Panc1 (cell line): ENCODE results near the gene PROM1. TPM values are rescaled to one million over a fixed set of nuclear protein-coding genes. Genes with fewer than 3 reads are reported as not detected.

Source experiments
- ATAC-seq: fragments of 200-7000 bp; cut with Tn5 transposase; 2 replicates; pipeline ENCODE4 v1.9.1; 2020; ENCODE audit warnings: mild to moderate bottlenecking, moderate library complexity
- BruUV-seq: library from RNA; stranded (reverse); fragments of 400-500 nt; replicated peaks from 2 replicates; lab custom pipeline; 2021; lab: Mats Ljungman, UMichigan
- CTCF ChIA-PET: fragments of 300-600 bp; sonication (Branson Sonifier 250); formaldehyde crosslinking; loops from one replicate; lab custom pipeline; 2022; ENCODE audit warnings: antibody characterized with exemption; lab: Charles Lee
- POLR2A ChIA-PET: fragments of 300-600 bp; sonication (Branson Sonifier 250); formaldehyde crosslinking; loops from one replicate; lab custom pipeline; 2022; ENCODE audit warnings: antibody characterized with exemption; lab: Charles Lee
- DNase-seq: peaks from one replicate; pipeline ENCODE4 v3.0.0-alpha.2; 2010; ENCODE audit warnings: low read depth, low spot score
- H3K27ac ChIP-seq: 2 replicates; pipeline ENCODE4 v1.5.1; 2011; ENCODE audit warnings: mild to moderate bottlenecking, low read length, inconsistent platforms
- H3K27me3 ChIP-seq: fragments of 200-500 bp; sonication (Bioruptor generic); 2 replicates; pipeline ENCODE4 v1.6.0; 2014; ENCODE audit warnings: low read length, inconsistent platforms; ENCODE audit not compliant: control insufficient read depth, insufficient read depth
- H3K36me3 ChIP-seq: fragments of 200-500 bp; sonication (Bioruptor generic); 2 replicates; pipeline ENCODE4 v1.5.1; 2014; ENCODE audit warnings: inconsistent platforms, mild to moderate bottlenecking, low read length, moderate library complexity; ENCODE audit not compliant: control insufficient read depth, insufficient read depth
- H3K4me1 ChIP-seq: 2 replicates; pipeline ENCODE4 v1.5.1; 2011; ENCODE audit warnings: inconsistent platforms, mild to moderate bottlenecking, low read length, moderate library complexity; ENCODE audit not compliant: control insufficient read depth, insufficient read depth
- H3K4me3 ChIP-seq, 2 experiments: 2 replicates each; pipeline ENCODE4 v1.5.1; 2011 to 2012; ENCODE audit warnings: low read depth in 2 of 2, low read length in 2 of 2, mild to moderate bottlenecking in 2 of 2, inconsistent platforms in 1 of 2, moderate library complexity in 1 of 2
- H3K9me3 ChIP-seq: fragments of 200-500 bp; sonication (Bioruptor generic); 2 replicates; pipeline ENCODE4 v1.5.1; 2014; ENCODE audit warnings: low read depth, mild to moderate bottlenecking, inconsistent platforms, low read length, moderate library complexity; ENCODE audit not compliant: control insufficient read depth, insufficient read depth
- POLR2AphosphoS5 ChIP-seq: IDR thresholded peaks from 2 replicates; pipeline ENCODE4 v1.6.1; 2012; ENCODE audit warnings: mild to moderate bottlenecking, low read depth, low read length, moderate library complexity
- SIN3A ChIP-seq: IDR thresholded peaks from 2 replicates; pipeline ENCODE4 v1.6.1; 2012; ENCODE audit warnings: low read depth, mild to moderate bottlenecking, low read length, moderate library complexity, borderline replicate concordance; ENCODE audit not compliant: insufficient read depth
- TCF7L2 ChIP-seq: IDR thresholded peaks from 2 replicates; pipeline ENCODE4 v1.6.1; 2011; ENCODE audit warnings: mild to moderate bottlenecking, low read depth, low read length, inconsistent platforms
- in situ Hi-C: cut with HindIII; loops from 2 replicates; pipeline ENCODE4 v1.10.0; 2016; ENCODE audit warnings: low sequenced_read_pairs, low pct_unique_long_range_greater_than_20kb
- intact Hi-C: fragments of 100-400 bp; cut with micrococcal nuclease; formaldehyde crosslinking; loops from one replicate; pipeline ENCODE4 v1.10.0; 2022; ENCODE audit not compliant: unreplicated experiment
- total RNA-seq: library from RNA; stranded (reverse); gene quantifications from one replicate; pipeline ENCODE4 v1.2.1, GENCODE V29; 2021; ENCODE audit not compliant: unreplicated experiment
- TF ChIP-seq, protein P1 (sequence below), 2 experiments: IDR thresholded peaks; 2 replicates each; pipeline ENCODE4 v1.6.1; 2011 to 2012; ENCODE audit warnings: low read depth in 2 of 2, control low read depth in 1 of 2, low read length in 1 of 2, mild to moderate bottlenecking in 1 of 2, moderate library complexity in 1 of 2; ENCODE audit not compliant: insufficient read depth in 1 of 2
- TF ChIP-seq, protein P2 (sequence below): fragments of 450-650 bp; IDR thresholded peaks from 2 replicates; pipeline ENCODE4 v1.5.1; 2017; ENCODE audit warnings: mild to moderate bottlenecking

The PROM1 gene
- total RNA-seq, 1 experiment from 2014 or later: 0.18 TPM

DNA sequence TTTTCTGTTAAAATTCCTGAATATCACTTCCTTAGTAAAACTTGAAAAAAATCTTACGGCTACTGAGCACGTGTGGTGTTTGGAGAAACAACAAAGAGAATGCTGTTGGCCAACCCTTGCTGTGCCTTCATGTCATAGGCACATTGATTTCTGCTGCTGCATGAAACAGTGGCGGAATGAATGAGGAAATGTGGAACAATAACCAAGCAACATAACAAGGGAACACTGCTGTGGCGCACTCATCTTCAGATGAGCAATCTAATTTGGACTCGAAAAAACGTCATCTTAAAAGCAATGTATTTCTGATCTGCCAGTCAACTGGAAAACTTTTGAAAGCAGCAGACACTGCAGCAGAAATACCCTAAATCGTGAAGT lies 51.4 kb downstream of the PROM1 start:
- H3K9me3 ChIP-seq: no peaks in the 10 kb centered on the region
- ChIA-PET CTCF (no interaction called here), POLR2A (no interaction called here)
- no peak overlapping the region for H3K27ac ChIP-seq
- DNase-seq (no peak), ATAC-seq (no peak)
- H3K36me3 ChIP-seq: no peaks in the 10 kb centered on the region
- TF ChIP-seq SIN3A: no peak
- TF ChIP-seq POLR2AphosphoS5: no peak
- TF ChIP-seq, protein P1, sequence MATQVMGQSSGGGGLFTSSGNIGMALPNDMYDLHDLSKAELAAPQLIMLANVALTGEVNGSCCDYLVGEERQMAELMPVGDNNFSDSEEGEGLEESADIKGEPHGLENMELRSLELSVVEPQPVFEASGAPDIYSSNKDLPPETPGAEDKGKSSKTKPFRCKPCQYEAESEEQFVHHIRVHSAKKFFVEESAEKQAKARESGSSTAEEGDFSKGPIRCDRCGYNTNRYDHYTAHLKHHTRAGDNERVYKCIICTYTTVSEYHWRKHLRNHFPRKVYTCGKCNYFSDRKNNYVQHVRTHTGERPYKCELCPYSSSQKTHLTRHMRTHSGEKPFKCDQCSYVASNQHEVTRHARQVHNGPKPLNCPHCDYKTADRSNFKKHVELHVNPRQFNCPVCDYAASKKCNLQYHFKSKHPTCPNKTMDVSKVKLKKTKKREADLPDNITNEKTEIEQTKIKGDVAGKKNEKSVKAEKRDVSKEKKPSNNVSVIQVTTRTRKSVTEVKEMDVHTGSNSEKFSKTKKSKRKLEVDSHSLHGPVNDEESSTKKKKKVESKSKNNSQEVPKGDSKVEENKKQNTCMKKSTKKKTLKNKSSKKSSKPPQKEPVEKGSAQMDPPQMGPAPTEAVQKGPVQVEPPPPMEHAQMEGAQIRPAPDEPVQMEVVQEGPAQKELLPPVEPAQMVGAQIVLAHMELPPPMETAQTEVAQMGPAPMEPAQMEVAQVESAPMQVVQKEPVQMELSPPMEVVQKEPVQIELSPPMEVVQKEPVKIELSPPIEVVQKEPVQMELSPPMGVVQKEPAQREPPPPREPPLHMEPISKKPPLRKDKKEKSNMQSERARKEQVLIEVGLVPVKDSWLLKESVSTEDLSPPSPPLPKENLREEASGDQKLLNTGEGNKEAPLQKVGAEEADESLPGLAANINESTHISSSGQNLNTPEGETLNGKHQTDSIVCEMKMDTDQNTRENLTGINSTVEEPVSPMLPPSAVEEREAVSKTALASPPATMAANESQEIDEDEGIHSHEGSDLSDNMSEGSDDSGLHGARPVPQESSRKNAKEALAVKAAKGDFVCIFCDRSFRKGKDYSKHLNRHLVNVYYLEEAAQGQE (IDR thresholded peaks at IDR 0.05; ENCODE audit: insufficient read depth in 1 of 2, low read depth in 2 of 2, low read length in 1 of 2): no peak
- TF ChIP-seq, protein P2, sequence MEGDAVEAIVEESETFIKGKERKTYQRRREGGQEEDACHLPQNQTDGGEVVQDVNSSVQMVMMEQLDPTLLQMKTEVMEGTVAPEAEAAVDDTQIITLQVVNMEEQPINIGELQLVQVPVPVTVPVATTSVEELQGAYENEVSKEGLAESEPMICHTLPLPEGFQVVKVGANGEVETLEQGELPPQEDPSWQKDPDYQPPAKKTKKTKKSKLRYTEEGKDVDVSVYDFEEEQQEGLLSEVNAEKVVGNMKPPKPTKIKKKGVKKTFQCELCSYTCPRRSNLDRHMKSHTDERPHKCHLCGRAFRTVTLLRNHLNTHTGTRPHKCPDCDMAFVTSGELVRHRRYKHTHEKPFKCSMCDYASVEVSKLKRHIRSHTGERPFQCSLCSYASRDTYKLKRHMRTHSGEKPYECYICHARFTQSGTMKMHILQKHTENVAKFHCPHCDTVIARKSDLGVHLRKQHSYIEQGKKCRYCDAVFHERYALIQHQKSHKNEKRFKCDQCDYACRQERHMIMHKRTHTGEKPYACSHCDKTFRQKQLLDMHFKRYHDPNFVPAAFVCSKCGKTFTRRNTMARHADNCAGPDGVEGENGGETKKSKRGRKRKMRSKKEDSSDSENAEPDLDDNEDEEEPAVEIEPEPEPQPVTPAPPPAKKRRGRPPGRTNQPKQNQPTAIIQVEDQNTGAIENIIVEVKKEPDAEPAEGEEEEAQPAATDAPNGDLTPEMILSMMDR: no peak
- no peak for TF ChIP-seq TCF7L2
- H3K27me3 ChIP-seq: no peaks in the 10 kb centered on the region; the same call in 1 of the 2 replicates
- no TSS peak for BruUV-seq
- intact Hi-C loops: no loop called here
- in situ Hi-C loops: no loop called here
- H3K4me1 ChIP-seq: no peaks in the 10 kb centered on the region
- H3K4me3 ChIP-seq: no peak overlapping the region

DNA sequence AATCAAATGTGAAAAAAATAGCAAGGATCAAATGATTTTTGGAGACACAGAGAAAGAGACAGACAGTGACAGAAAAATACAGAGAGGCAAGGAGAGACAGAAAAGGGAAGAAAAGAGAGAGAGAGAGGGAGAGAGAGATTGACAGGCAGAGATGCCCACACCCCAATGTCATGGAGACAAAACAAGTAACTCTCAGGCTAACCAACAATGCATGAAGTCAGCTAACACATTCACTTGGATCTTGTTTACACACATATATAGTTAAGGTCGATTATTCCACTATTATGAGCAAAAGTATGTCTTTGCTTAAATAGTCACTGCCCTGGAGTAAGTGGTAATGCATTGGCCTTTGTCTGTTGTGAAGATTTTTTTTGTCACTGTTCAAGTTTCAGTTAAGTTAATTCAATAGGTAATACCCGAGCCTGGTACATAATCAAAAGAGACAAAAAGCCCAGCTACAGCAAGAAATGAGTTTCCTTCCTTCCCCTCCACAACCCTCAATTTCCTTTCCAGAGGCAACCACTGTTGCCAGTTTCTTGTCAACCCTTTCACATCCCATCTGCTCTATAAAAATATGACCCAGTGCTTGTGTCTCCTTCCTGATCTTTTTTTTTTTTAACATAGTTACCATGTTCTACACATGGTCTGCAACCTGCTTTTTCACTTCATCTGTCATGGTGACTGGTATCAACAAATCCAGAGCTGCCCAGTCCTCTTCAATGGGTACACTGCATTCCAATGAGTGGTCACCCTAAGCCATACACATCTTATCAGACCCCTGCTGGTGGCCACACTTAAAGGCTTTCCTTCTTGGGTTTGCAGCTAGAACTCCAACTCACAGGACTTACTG lies 52.1 kb downstream of the PROM1 start:
- H3K9me3 ChIP-seq: no peaks in the 10 kb centered on the region
- ATAC-seq (no peak), DNase-seq (no peak)
- no peaks in the 10 kb centered on the region; the same call in 1 of the 2 replicates for H3K27me3 ChIP-seq
- H3K4me1 ChIP-seq: no peaks in the 10 kb centered on the region
- H3K36me3 ChIP-seq: no peaks in the 10 kb centered on the region
- CTCF ChIA-PET: no interaction called here
- POLR2A ChIA-PET: no interaction called here
- intact Hi-C loops: no loop called here
- TF ChIP-seq TCF7L2 (no peak), POLR2AphosphoS5 (no peak)
- TF ChIP-seq, protein P1 (IDR thresholded peaks at IDR 0.05; ENCODE audit: insufficient read depth in 1 of 2, low read depth in 2 of 2, low read length in 1 of 2): no peak
- TF ChIP-seq, protein P2: no peak
- no peak overlapping the region for H3K27ac ChIP-seq
- no TSS peak for BruUV-seq
- H3K4me3 ChIP-seq: no peak overlapping the region
- in situ Hi-C loops: no loop called here
